ENCODE measurements around the gene CSNK2A2.
A peak's percentile ranks its signal among the peaks of the same experiment; 100 is the strongest.

Gene CSNK2A2

DNA sequence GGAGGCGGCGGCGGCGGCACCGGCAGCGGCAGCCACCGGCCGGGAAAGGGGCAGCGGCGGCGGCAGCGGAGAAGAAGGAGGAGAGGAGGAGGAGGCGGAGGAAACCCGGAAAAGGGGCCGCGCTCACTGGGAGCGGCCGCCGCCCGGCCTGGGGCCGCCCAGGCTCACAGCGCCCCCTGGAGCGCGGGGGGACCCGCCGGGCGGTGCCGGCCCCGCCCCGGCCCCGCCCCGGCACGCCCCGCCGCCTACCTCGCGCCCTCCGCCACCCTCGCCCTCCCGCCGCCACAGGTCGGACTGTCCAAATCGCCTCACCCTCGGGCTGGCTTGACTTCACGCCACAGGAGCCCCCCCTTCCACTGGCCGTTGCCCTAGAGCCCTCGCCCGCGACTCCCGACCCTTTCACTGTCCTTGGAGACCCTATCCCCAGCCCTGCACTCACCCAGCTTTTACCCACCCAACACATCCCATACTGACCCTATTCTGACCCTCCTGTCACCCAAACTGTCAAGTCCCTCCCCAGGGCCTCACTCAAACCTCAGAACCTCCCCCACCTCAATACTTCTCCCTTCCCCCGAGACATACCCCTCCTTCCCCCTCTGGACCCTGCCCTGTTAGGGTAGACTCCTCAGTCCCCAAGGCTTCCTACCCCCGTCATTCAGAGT lies at the start of gene CSNK2A2:
TSS of gene CSNK2A2 (minus strand) at position 85 of the 662 bp plus-strand sequence. CDS start 370 bp downstream, outside the sequence.
- peaks cover 30% of the 10 kb centered on the region for H3K36me3 ChIP-seq (replicated peaks)
- peak within 1 kb of the TSS; percentile 64 for H3K4me3 ChIP-seq
- H3K27me3 ChIP-seq (ENCODE audit: low read depth) = no peaks in the 10 kb centered on the region
- peaks cover 7% of the 10 kb centered on the region for H3K4me1 ChIP-seq
- H3K9me3 ChIP-seq = no peaks in the 10 kb centered on the region
- peak; percentile 70 to 84 for DNase-seq (ENCODE audit: low spot score in 2 of 2)
- in situ Hi-C loops (cut with MboI; ENCODE audit: low sequenced_read_pairs) = no loop called here

DNA sequence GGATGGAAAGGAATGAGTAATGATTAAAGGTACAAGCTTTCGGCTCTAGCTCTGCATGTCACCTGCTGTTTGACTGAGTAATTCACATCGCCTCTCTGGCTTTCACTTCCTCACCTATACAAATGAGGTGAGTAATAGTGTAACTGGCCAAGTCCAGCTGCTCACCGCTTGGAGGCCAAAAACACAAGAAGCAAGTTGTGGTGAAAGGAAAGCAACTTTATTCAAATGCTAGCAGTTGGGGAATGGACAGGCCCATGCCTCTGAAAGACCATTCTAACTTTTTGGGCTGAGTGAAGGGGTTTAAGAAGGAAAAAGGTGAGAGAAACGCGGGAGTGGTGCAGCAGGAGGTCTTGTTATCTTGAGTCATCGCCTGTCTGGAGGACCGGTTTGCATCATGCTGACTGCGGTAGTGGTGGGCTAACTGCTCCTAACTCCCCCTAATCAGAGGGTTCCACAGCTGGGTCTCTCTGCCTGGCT lies 45.7 kb upstream of the CSNK2A2 start:
- Histone ChIP-seq H3K4me3 (no peak overlapping the region), H3K27me3 (ENCODE audit: low read depth) (peaks cover 10% of the 10 kb centered on the region; the same call in 1 of the 2 replicates), H3K4me1 (no peaks in the 10 kb centered on the region), H3K9me3 (no peaks in the 10 kb centered on the region), H3K36me3 (replicated peaks) (no peaks in the 10 kb centered on the region)
- in situ Hi-C loops (cut with MboI; ENCODE audit: low sequenced_read_pairs) = no loop called here
- no peak for DNase-seq (ENCODE audit: low spot score in 2 of 2)

DNA sequence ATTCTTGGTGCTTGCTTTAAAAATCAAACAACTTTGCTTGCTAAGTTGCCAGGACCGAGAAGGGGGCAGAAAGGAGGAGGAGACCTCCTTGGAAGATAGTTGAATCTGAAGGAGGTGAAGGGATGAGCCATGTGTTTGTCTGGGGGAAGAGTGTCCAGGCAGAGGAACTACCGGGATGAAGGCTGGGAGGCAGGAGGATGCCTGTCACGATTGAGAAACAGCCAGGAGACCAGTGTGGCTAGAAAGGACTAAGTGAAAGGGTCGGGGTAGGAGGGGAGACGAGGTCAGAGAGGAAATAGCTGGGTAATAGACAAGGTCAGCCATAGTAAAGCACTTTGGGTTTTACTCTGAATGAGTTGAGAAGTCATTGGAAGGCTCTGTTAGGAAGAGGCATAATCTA lies 38.9 kb upstream of the CSNK2A2 start:
- H3K27me3 ChIP-seq (ENCODE audit: low read depth) = peaks cover 14% of the 10 kb centered on the region; the same call in 1 of the 2 replicates
- no peak overlapping the region for H3K4me3 ChIP-seq
- no peaks in the 10 kb centered on the region for H3K36me3 ChIP-seq (replicated peaks)
- H3K4me1 ChIP-seq = peaks cover 3% of the 10 kb centered on the region
- H3K9me3 ChIP-seq = no peaks in the 10 kb centered on the region
- in situ Hi-C loops (cut with MboI; ENCODE audit: low sequenced_read_pairs) = no loop called here
- DNase-seq (ENCODE audit: low spot score in 2 of 2) = no peak

DNA sequence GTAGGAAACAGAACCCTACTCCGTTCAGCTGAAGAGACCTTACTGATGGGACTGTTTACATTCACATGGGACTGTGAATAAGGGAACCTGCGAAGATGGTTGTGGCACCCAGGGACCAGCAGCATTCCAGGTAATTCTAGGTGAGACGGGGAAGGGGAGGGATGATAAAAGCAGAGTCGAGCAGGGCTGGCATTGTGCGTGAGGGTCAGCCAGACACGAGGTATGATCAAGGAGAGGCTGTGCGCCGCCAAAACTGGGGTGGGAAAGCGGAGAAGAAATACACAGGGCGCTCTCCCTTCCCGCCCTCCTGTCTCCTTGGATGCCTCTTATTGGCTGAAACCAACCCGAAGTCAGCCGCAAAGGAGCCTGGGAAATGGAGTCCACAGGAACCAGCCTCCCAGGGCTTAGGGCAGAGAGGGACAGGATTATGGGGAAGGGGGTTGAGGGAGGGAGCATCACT lies 38.4 kb upstream of the CSNK2A2 start:
- H3K4me1 ChIP-seq = peaks cover 3% of the 10 kb centered on the region
- no peaks in the 10 kb centered on the region for H3K36me3 ChIP-seq (replicated peaks)
- H3K9me3 ChIP-seq = no peaks in the 10 kb centered on the region
- DNase-seq (ENCODE audit: low spot score in 2 of 2) = peak; percentile 65 to 87
- H3K4me3 ChIP-seq = peak overlapping the region; percentile 29
- peaks cover 14% of the 10 kb centered on the region; the same call in 1 of the 2 replicates for H3K27me3 ChIP-seq (ENCODE audit: low read depth)
- in situ Hi-C loops (cut with MboI; ENCODE audit: low sequenced_read_pairs) = no loop called here

DNA sequence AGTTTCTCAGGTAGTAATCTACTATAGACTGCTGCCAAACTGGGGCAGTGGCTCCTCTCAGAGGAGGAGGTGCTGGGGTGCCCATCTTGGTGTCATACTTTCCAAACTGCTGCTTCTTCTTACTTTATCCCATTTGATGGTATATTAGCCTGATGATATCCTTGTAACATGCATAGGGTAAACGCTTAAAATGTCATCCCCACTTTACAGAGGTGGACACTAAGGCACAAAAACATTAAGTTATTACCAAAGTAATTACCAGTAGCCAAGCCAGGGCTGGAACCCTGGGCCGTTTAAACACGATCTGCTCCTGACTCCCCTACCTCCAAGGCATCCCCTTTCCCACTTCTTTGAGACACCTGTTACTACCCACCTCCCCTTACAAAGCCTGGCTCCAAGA lies 37.8 kb upstream of the CSNK2A2 start:
- Histone ChIP-seq H3K4me1 (peaks cover 3% of the 10 kb centered on the region), H3K4me3 (no peak overlapping the region), H3K9me3 (no peaks in the 10 kb centered on the region), H3K36me3 (replicated peaks) (no peaks in the 10 kb centered on the region), H3K27me3 (ENCODE audit: low read depth) (peaks cover 12% of the 10 kb centered on the region; the same call in 1 of the 2 replicates)
- in situ Hi-C loops (cut with MboI; ENCODE audit: low sequenced_read_pairs) = no loop called here
- DNase-seq (ENCODE audit: low spot score in 2 of 2) = no peak

DNA sequence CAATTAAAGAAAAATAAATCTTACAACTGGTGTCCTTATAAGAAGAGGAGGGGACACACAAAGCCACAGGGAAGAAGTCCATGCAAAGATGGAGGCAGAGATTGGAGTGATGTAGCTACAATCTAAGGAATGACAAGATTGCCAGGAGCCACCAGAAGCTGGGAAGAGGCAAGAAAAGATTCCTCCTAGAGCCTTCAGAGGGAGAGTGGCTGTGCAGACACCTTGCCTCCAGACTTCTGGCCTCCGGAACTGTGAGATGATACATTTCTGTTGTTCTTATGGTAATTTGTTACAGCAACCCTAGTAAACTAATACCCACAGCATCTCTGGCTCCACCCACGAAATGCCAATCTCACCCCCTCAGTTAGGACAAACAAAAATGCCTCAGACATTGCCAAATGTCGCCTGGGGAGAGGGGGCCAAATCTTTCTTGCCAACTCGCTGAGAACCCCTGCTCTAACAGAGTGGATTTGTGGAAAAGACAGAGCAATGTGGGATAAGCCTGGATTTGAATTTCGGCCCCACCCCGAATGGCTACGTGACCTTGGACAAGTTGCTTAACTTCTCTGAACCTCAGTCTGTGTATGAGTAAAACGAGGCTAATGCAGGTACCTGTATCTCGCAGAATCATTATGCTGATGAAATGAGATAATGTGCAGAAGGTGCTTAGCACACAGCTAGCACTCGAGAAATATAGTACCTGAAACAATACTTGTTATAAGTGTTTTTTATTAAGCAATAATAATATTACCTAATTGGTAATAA lies 37.1 kb upstream of the CSNK2A2 start:
- no peak for DNase-seq (ENCODE audit: low spot score in 2 of 2)
- Histone ChIP-seq H3K4me3 (no peak overlapping the region), H3K27me3 (ENCODE audit: low read depth) (peaks cover 9% of the 10 kb centered on the region; the same call in 1 of the 2 replicates), H3K4me1 (peaks cover 3% of the 10 kb centered on the region), H3K9me3 (no peaks in the 10 kb centered on the region), H3K36me3 (replicated peaks) (no peaks in the 10 kb centered on the region)
- in situ Hi-C loops (cut with MboI; ENCODE audit: low sequenced_read_pairs) = no loop called here

DNA sequence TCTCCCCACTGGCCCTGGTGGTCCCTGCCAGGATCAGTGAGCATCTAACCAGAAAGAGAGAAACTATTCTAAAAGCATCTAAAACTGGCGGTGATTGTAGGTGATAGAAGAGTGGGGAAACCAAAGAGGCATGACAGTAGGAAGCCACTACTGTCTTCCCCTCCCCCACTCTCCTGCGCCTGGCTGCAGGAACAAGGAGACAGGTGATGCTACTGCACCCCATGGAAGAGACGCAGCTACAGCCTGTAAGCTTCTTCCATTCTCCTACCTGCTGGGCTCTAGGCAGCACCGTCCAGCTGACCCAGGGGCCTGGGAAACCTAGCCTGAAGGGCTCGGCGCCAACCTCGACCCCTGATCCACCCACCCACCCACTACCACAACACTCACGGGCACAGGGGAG lies 32.4 kb upstream of the CSNK2A2 start:
- Histone ChIP-seq H3K27me3 (ENCODE audit: low read depth) (peaks cover 3% of the 10 kb centered on the region; the same call in 1 of the 2 replicates), H3K9me3 (no peaks in the 10 kb centered on the region), H3K4me3 (no peak overlapping the region), H3K4me1 (no peaks in the 10 kb centered on the region), H3K36me3 (replicated peaks) (no peaks in the 10 kb centered on the region)
- in situ Hi-C loops (cut with MboI; ENCODE audit: low sequenced_read_pairs) = no loop called here
- DNase-seq (ENCODE audit: low spot score in 2 of 2) = no peak

DNA sequence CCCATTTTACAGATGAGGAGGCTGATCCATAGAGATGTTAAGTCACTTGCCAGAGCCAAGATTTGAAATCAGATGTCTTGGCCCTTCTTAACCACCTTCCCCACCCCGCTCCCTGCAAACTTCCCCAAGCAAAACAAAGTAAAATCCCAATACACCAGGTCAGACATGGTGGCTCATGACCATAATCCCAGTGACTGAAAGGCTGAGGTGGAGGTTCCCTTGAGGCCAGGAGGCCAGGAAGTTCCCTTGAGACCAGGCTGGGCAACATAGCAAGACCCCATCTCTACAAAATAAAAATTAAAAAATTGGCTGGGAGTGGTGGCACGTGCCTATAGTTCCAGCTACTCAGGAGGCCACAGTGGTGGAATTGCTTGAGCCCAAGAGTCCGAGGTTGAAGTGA lies 28.9 kb upstream of the CSNK2A2 start:
- Histone ChIP-seq H3K27me3 (ENCODE audit: low read depth) (no peaks in the 10 kb centered on the region; the same call in 1 of the 2 replicates), H3K36me3 (replicated peaks) (no peaks in the 10 kb centered on the region), H3K4me1 (no peaks in the 10 kb centered on the region), H3K4me3 (no peak overlapping the region), H3K9me3 (no peaks in the 10 kb centered on the region)
- in situ Hi-C loops (cut with MboI; ENCODE audit: low sequenced_read_pairs) = no loop called here
- DNase-seq (ENCODE audit: low spot score in 2 of 2) = no peak

DNA sequence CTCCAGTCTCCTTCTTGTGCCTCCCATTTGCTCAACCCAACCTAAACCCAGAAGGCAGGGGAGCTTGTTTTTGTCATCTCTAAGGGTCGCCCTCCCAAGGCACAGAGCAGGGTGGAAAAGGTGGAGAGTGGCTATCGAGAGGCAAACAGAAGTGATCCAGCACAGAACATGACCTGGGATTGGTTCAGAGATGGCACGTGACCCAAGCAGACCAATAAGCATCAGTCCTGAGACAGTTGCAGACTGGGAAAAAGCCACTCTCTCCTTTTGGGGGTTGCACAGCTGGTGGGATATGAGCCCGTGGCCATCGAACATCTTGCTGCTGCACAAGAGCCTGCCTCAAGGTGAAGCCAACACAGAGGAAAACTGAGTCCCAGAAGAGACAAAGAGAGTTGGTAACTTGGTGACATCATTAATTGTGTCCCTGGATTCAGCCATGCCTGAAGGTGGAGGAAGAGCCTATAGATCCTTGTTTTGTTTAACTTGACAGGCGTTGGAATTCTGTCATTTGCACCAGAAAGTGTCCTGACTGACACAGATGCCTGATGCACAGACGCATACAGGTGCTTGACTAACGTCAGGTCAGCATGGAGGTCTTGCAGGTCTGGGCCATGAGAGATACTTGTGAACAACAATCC lies 28.2 kb upstream of the CSNK2A2 start:
- no peaks in the 10 kb centered on the region for H3K4me1 ChIP-seq
- H3K27me3 ChIP-seq (ENCODE audit: low read depth) = no peaks in the 10 kb centered on the region; the same call in 1 of the 2 replicates
- H3K4me3 ChIP-seq = no peak overlapping the region
- H3K36me3 ChIP-seq (replicated peaks) = no peaks in the 10 kb centered on the region
- in situ Hi-C loops (cut with MboI; ENCODE audit: low sequenced_read_pairs) = no loop called here
- H3K9me3 ChIP-seq = no peaks in the 10 kb centered on the region
- DNase-seq (ENCODE audit: low spot score in 2 of 2) = no peak

DNA sequence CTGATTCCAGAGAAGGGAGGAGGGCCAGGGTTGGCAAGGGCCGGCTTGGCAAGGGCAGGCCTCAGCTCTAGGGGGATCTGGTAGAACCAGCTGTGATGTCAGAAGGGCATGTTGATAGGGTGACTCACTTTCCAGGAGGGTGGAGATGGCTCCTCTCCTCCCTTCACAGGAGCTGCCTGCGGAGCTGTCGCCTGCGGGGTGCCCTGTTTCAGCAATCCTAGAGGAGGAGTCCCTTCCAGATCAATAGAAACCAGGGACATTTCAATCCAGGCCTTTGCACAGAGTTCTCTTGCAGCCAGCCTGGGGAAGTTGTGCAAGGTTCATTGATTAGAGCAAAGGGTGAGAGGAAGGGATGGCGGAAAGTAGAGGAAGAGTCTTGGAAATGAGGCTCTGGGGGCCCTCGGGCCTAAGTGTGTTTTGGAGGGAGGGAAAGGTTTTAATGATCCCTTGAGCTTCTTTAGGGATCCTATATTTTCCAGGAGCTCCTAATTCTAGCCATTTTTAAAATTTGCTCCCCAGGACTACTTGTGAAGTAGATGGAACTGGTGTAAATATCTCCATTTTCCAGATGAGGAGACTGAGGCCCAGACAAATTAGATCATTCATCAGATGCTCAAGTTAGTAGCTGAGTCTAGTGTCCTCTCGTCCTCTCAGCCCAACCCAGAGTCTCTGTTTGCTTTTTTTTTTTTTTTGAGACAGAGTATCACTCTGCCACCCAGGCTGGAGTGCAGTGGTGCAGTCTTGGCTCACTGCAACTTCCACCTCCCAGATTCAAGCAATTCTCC lies 24.8 kb upstream of the CSNK2A2 start:
- Histone ChIP-seq H3K4me1 (no peaks in the 10 kb centered on the region), H3K9me3 (no peaks in the 10 kb centered on the region), H3K27me3 (ENCODE audit: low read depth) (peaks cover 13% of the 10 kb centered on the region; the same call in 1 of the 2 replicates), H3K36me3 (replicated peaks) (no peaks in the 10 kb centered on the region), H3K4me3 (no peak overlapping the region)
- in situ Hi-C loops (cut with MboI; ENCODE audit: low sequenced_read_pairs) = no loop called here
- no peak for DNase-seq (ENCODE audit: low spot score in 2 of 2)

DNA sequence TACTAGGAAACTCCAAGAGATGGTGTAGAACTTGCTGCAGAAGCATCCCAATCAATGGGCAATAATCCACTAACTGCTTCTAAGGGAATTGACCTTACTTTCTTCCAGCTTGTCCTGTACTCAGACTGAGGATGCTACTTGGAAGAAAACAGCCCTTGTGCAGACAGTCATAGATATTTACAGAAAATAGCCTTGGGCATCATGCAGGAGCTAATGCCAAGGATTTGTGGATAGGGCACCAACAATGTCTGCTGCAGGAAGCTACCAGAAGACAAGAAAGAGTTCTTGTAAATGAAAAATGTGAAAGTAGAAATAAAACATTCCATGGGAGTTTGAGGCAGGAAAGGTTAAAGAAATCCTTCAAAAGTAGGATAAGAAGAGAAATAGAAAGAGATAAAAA lies 21.5 kb upstream of the CSNK2A2 start:
- H3K9me3 ChIP-seq = no peaks in the 10 kb centered on the region
- H3K4me3 ChIP-seq = no peak overlapping the region
- H3K4me1 ChIP-seq = no peaks in the 10 kb centered on the region
- in situ Hi-C loops (cut with MboI; ENCODE audit: low sequenced_read_pairs) = no loop called here
- H3K27me3 ChIP-seq (ENCODE audit: low read depth) = peaks cover 20% of the 10 kb centered on the region; the same call in 1 of the 2 replicates
- DNase-seq (ENCODE audit: low spot score in 2 of 2) = no peak
- H3K36me3 ChIP-seq (replicated peaks) = no peaks in the 10 kb centered on the region

DNA sequence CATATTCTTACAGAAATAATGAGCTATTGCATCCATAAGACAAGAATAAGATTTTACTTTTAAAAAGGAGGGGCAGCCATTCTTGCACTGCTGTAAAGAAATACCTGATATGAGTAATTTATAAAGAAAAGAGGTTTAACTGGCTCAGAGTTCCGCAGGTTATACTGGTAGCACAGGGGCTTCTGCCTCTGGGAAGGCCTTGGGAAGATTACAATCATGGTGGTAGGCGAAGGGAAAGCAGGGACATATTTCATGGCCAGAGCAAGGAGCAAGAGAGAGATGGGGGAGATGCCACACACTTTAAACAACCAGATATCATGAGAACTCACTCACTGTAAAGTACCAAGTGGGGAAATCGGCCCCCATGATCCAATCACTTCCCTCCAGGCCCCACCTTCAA lies 20.9 kb upstream of the CSNK2A2 start:
- in situ Hi-C loops (cut with MboI; ENCODE audit: low sequenced_read_pairs) = no loop called here
- Histone ChIP-seq H3K4me3 (no peak overlapping the region), H3K27me3 (ENCODE audit: low read depth) (peaks cover 25% of the 10 kb centered on the region; the same call in 1 of the 2 replicates), H3K36me3 (replicated peaks) (no peaks in the 10 kb centered on the region), H3K4me1 (no peaks in the 10 kb centered on the region), H3K9me3 (no peaks in the 10 kb centered on the region)
- DNase-seq (ENCODE audit: low spot score in 2 of 2) = no peak

DNA sequence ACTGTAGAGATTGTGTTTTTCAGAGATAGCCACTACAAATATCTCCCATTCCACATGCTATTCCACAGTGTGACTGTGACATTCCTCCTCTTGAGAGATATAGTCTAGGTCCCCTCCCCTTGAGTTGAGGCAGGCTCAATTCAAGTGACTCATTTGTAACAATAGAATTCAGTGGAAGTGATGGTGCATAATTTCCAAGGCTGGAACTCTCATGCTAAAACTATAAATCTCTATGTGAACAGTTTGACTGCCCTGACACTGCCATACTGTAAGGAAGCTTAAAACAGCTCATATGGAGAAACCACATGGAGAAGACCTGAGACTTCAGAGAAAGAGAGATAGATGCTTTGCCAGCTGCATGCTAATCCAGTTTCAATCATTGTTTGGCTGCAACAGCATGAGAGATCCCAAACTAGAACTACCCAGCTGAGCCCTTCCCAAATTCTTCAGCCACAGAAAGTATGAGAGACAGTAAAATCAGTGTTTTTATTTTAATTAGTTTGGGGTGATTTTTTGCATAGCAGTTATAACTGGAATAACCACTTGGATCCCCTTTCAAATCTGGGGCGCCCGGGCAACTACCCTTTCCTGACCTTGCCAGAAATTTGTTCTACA lies 19.5 kb upstream of the CSNK2A2 start:
- no peak overlapping the region for H3K4me3 ChIP-seq
- H3K4me1 ChIP-seq = no peaks in the 10 kb centered on the region
- H3K9me3 ChIP-seq = no peaks in the 10 kb centered on the region
- peaks cover 25% of the 10 kb centered on the region for H3K27me3 ChIP-seq (ENCODE audit: low read depth)
- no peaks in the 10 kb centered on the region for H3K36me3 ChIP-seq (replicated peaks)
- DNase-seq (ENCODE audit: low spot score in 2 of 2) = no peak
- in situ Hi-C loops (cut with MboI; ENCODE audit: low sequenced_read_pairs) = no loop called here

Data from HAP-1 (cell line).